ENCODE measurements around the gene PSD4. TPM values are rescaled to one million over a fixed set of nuclear protein-coding genes. Genes with fewer than 3 reads are reported as not detected.

The PSD4 gene
- total and polyA plus RNA-seq, 2 donors from 2014 or later: 16.2 to 42.0 TPM

- FAIRE-seq (no peak), DNase-seq (no peak)
- Histone ChIP-seq H3K4me3 (ENCODE audit: low read length in 3 of 3) (no peak overlapping the region), H3K27ac (ENCODE audit: low read depth in 2 of 2, low read length in 2 of 2) (peak overlapping the region in 1 of 2 donors; percentile 34), H3K27me3 (ENCODE audit: control insufficient read depth, insufficient read depth, low read length) (no peaks in the 10 kb centered on the region), H3K9me3 (ENCODE audit: control insufficient read depth in 2 of 3, insufficient read depth in 1 of 3, low read length in 3 of 3) (no peaks in the 10 kb centered on the region), H3K9ac (ENCODE audit: low read length in 3 of 3) (no peak overlapping the region), H3K4me1 (ENCODE audit: control insufficient read depth in 2 of 3, insufficient read depth in 2 of 3, low read depth in 1 of 3, low read length in 3 of 3) (peaks cover 0 to 42% (median 23%) of the 10 kb centered on the region in 3 donors), H3K36me3 (ENCODE audit: control insufficient read depth in 2 of 3, insufficient read depth in 3 of 3, low read length in 3 of 3) (peaks cover 0 to 14% (median 13%) of the 10 kb centered on the region in 3 donors)
- no peak for TF ChIP-seq CTCF (IDR thresholded peaks at IDR 0.05; ENCODE audit: borderline replicate concordance, extremely low read depth, insufficient read depth)
- intact Hi-C loops (cut with DNase I): no loop called here
Observed at GRCh38 chr2:113251118-113251517, 77.3 kb downstream of the PSD4 start.

- Histone ChIP-seq H3K4me3 (ENCODE audit: low read length in 3 of 3) (no peak overlapping the region), H3K9me3 (ENCODE audit: control insufficient read depth in 2 of 3, insufficient read depth in 1 of 3, low read length in 3 of 3) (no peaks in the 10 kb centered on the region), H3K27me3 (ENCODE audit: control insufficient read depth, insufficient read depth, low read length) (no peaks in the 10 kb centered on the region), H3K27ac (ENCODE audit: low read depth in 2 of 2, low read length in 2 of 2) (peak overlapping the region; percentile 3 to 23), H3K4me1 (ENCODE audit: control insufficient read depth in 2 of 3, insufficient read depth in 2 of 3, low read depth in 1 of 3, low read length in 3 of 3) (peaks cover 0 to 34% (median 15%) of the 10 kb centered on the region in 3 donors), H3K9ac (ENCODE audit: low read length in 3 of 3) (no peak overlapping the region), H3K36me3 (ENCODE audit: control insufficient read depth in 2 of 3, insufficient read depth in 3 of 3, low read length in 3 of 3) (peaks cover 0 to 13% (median 10%) of the 10 kb centered on the region in 3 donors)
- intact Hi-C loops (cut with DNase I): no loop called here
- no peak for TF ChIP-seq CTCF (IDR thresholded peaks at IDR 0.05; ENCODE audit: borderline replicate concordance, extremely low read depth, insufficient read depth)
- no peak for FAIRE-seq
- DNase-seq: no peak
Observed at GRCh38 chr2:113252047-113252590, 78.3 kb downstream of the PSD4 start.

- Histone ChIP-seq H3K27ac (ENCODE audit: low read depth in 2 of 2, low read length in 2 of 2) (no peak overlapping the region), H3K9me3 (ENCODE audit: control insufficient read depth in 2 of 3, insufficient read depth in 1 of 3, low read length in 3 of 3) (no peaks in the 10 kb centered on the region), H3K27me3 (ENCODE audit: control insufficient read depth, insufficient read depth, low read length) (no peaks in the 10 kb centered on the region), H3K9ac (ENCODE audit: low read length in 3 of 3) (no peak overlapping the region), H3K36me3 (ENCODE audit: control insufficient read depth in 2 of 3, insufficient read depth in 3 of 3, low read length in 3 of 3) (peaks cover 0 to 13% (median 10%) of the 10 kb centered on the region in 3 donors), H3K4me3 (ENCODE audit: low read length in 3 of 3) (no peak overlapping the region), H3K4me1 (ENCODE audit: control insufficient read depth in 2 of 3, insufficient read depth in 2 of 3, low read depth in 1 of 3, low read length in 3 of 3) (peaks cover 0 to 31% (median 11%) of the 10 kb centered on the region in 3 donors)
- TF ChIP-seq CTCF (IDR thresholded peaks at IDR 0.05; ENCODE audit: borderline replicate concordance, extremely low read depth, insufficient read depth): no peak
- DNase-seq: no peak
- intact Hi-C loops (cut with DNase I): no loop called here
- FAIRE-seq: no peak
Observed at GRCh38 chr2:113253453-113253852, 79.7 kb downstream of the PSD4 start.

All from kidney (tissue), 14 donors.